Peyer's patch (tissue), 4 donors: ENCODE results near the gene MYORG. TPM values are rescaled to one million over a fixed set of nuclear protein-coding genes. Genes with fewer than 3 reads are reported as not detected.

Experiments used
- DNase-seq, 3 donors: peaks; one replicate each; pipeline ENCODE4 v3.0.0-alpha.2; 2017 to 2019
- H3K27ac ChIP-seq, 4 donors: fragments of 200-600 bp; sonication (generic); one replicate each; pipeline ENCODE4 v1.5.1; 2016 to 2019
- H3K27me3 ChIP-seq, 2 donors: fragments of 200-600 bp; sonication (generic); one replicate each; pipeline ENCODE4 v1.5.1; 2019
- H3K36me3 ChIP-seq, 3 donors: fragments of 200-600 bp; sonication (generic); one replicate each; pipeline ENCODE4 v1.5.1; 2016 to 2019
- H3K4me1 ChIP-seq, 4 donors: fragments of 200-600 bp; sonication (generic); one replicate each; pipeline ENCODE4 v1.5.1; 2016 to 2019
- H3K4me3 ChIP-seq, 4 donors: fragments of 200-600 bp; sonication (generic); 1 replicate in 3 of 4; 2 replicates in 1 of 4; pipeline ENCODE4 v1.5.1; 2016 to 2019; ENCODE audit warnings: mild to moderate bottlenecking in 1 of 4
- H3K9me3 ChIP-seq, 4 donors: fragments of 200-600 bp; sonication (generic); one replicate each; pipeline ENCODE4 v1.5.1; 2016 to 2019; ENCODE audit warnings: mild to moderate bottlenecking in 1 of 4
- CTCF ChIP-seq, 6 experiments: fragments of 450-650 bp in 4 of 6; fragments of 200-600 bp in 2 of 6; sonication (generic) in 1 of 6; IDR thresholded peaks; one replicate each; pipeline ENCODE4 v1.5.1; 2017 to 2019; ENCODE audit warnings: antibody characterized with exemption in 6 of 6, mild to moderate bottlenecking in 3 of 6, moderate library complexity in 1 of 6
- POLR2A ChIP-seq, 2 donors: fragments of 450-650 bp; IDR thresholded peaks; one replicate each; pipeline ENCODE4 v1.5.1; 2017; ENCODE audit warnings: antibody characterized with exemption in 2 of 2, mild to moderate bottlenecking in 2 of 2, moderate library complexity in 2 of 2
- total RNA-seq, 4 donors: library from RNA; depleted of rRNA; stranded (reverse); fragments of >200 nt; gene quantifications; one replicate each; pipeline ENCODE4 v1.1.0, GENCODE V29; 2016

Gene MYORG
- total RNA-seq, 4 donors from 2014 or later = 7.4 to 97.2 (median 88.3) TPM

DNA sequence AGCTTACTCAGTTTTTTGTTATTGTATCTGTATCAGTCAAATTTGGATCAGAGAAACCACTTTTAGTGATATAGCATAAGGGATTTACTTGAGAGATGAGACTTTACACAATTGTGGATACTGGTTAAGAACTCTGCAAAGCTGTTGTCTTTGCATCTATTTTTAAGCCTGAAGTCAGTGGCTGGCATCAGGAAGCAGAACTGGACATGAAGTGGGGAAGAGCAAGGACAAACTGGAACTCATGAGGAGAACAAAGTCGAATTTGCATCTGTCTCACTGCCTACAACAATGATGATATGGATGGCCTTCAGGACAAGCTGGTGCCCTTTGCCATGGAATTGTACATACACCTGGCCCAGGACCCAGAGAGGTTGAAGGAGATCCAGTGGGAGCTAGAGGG is 15.8 kb upstream of the MYORG start:
- Histone ChIP-seq H3K4me1 (no peaks in the 10 kb centered on the region), H3K27me3 (no peaks in the 10 kb centered on the region), H3K27ac (no peak overlapping the region), H3K9me3 (no peaks in the 10 kb centered on the region), H3K4me3 (no peak overlapping the region), H3K36me3 (no peaks in the 10 kb centered on the region)
- no peak for TF ChIP-seq POLR2A (IDR thresholded peaks at IDR 0.05)
- TF ChIP-seq CTCF (IDR thresholded peaks at IDR 0.05) = no peak
- no peak for DNase-seq

DNA sequence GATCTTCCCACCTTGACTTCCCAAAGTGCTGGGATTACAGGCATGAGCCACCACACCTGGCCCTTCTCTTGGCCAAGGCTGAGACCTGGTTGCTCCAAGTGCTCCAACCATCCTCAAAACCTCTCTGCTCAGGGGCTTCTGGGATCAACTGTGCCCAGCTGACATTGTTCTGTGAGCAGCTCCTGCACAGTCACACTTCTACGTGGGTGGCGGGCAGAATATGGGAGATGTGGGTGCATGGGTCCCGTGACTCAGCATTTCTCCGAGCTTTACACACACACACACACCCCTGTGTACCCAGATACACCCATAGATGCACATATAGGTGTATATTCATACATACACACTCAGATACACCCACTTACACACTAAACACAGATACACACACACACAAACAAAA is 10.5 kb upstream of the MYORG start:
- TF ChIP-seq CTCF (IDR thresholded peaks at IDR 0.05) (no peak), POLR2A (IDR thresholded peaks at IDR 0.05) (no peak)
- Histone ChIP-seq H3K27ac (no peak overlapping the region), H3K36me3 (no peaks in the 10 kb centered on the region), H3K4me3 (no peak overlapping the region), H3K4me1 (no peaks in the 10 kb centered on the region), H3K27me3 (no peaks in the 10 kb centered on the region), H3K9me3 (no peaks in the 10 kb centered on the region)
- DNase-seq = no peak

- no peak for DNase-seq
- no peak overlapping the region for H3K27ac ChIP-seq
- no peaks in the 10 kb centered on the region for H3K9me3 ChIP-seq
- H3K4me1 ChIP-seq = no peaks in the 10 kb centered on the region
- no peak overlapping the region for H3K4me3 ChIP-seq
- no peaks in the 10 kb centered on the region for H3K36me3 ChIP-seq
- H3K27me3 ChIP-seq = no peaks in the 10 kb centered on the region
- TF ChIP-seq POLR2A (IDR thresholded peaks at IDR 0.05) (no peak), CTCF (IDR thresholded peaks at IDR 0.05) (no peak)
Measured at GRCh38 chr9:34386656-34387055, 10.0 kb upstream of the MYORG start.

DNA sequence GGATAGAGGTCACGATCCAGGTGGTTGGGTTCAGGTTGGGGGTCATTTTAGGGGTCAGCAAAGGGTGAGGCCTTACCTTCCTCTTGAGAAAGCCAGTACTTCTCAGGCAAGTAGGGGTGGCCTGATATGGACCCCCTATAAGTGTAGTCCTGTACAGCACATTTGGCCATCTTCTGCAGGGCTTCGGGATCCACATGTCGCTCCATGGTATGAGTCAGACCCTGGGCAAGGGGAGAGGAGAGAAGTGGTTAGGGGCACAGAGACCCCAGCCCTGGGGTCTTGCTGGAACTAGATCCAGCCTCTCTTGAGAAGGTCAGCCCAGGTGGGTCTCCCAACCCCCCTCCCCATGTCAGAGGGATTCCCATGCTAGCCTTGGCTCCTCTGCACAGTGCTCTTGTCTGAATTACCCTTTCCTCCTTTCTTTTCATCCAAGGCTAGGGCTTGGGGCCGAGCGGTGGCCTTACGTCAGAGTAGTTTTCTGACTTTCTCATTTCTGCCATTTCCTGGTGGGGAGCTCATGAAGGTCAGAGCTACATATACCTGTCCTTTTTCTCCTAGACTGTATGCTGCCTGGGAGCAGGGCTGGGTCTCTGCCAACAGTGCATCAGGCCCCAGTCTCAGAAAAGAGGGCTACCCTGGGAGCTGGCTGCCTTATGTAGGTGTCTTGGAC is 9.0 kb upstream of the MYORG start:
- no peak for DNase-seq
- H3K27me3 ChIP-seq = no peaks in the 10 kb centered on the region
- TF ChIP-seq CTCF (IDR thresholded peaks at IDR 0.05) (no peak), POLR2A (IDR thresholded peaks at IDR 0.05) (no peak)
- no peak overlapping the region for H3K27ac ChIP-seq
- no peaks in the 10 kb centered on the region for H3K9me3 ChIP-seq
- H3K4me1 ChIP-seq = peaks cover 0 to 7% (median 3%) of the 10 kb centered on the region in 4 donors
- no peak overlapping the region for H3K4me3 ChIP-seq
- H3K36me3 ChIP-seq = no peaks in the 10 kb centered on the region

GRCh38 chr9:34384368-34385165 is 7.9 kb upstream of the MYORG start:
- Histone ChIP-seq H3K36me3 (no peaks in the 10 kb centered on the region), H3K9me3 (no peaks in the 10 kb centered on the region), H3K27ac (peak overlapping the region in 1 of 4 donors; percentile 77), H3K4me3 (no peak overlapping the region), H3K4me1 (peaks cover 7 to 18% (median 11%) of the 10 kb centered on the region in 4 donors), H3K27me3 (no peaks in the 10 kb centered on the region)
- no peak for DNase-seq
- no peak for TF ChIP-seq CTCF (IDR thresholded peaks at IDR 0.05)
- TF ChIP-seq POLR2A (IDR thresholded peaks at IDR 0.05) = no peak
